Stimulated activated CD8-positive, alpha-beta memory T cell treated with anti-CD3 and anti-CD28 coated beads, Interleukin-15, amount 100 ng/mL, for 4 hours (primary cell): Measurements from ENCODE around the gene TLE4.

ENCODE experiments used
- DNase-seq, 2 donors: peaks; one replicate each; pipeline ENCODE4 v3.0.0-alpha.2; 2020; ENCODE audit warnings: low read depth in 2 of 2

The TLE4 gene

DNA sequence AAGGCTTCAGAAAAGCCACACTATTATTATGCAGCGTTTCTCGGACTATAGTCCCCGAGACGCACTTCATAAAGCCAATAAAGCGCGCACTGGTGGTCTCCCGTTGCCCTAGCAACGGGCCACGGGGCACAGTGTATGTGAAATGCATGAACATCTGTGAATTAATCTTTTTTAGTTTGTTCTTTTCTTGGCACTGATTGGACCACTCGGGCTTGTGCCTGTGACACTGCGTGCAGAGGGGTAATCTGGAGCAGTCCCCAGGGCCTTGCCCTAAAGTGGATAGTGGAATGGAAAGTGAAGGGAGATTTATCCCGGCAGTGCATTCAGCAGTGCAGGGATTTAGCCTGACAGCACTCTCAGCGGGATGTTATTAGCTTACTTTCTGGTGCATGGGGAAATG lies 92.1 kb downstream of the TLE4 start:
- no peak for DNase-seq

DNA sequence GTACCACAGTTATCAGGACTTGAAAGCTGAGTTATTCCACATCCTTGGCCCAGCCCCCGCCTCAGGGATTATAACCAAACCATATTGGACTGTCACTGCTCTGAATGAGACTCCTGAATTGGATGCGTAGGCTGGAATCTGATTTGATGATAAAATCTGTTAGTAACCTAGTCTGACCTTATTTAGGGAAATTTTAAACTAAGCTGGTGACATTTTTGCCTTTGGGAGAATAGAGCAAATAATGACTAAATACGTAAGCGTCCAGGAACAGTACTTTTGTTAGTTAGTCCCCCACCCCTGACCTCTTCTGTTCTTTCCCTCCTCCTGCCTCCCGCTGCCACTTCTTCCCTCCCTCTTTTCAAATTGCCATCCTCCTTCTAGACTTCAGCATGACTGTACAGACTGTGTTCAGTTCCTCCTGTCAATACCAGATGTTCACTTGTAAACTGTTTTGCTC lies 92.6 kb downstream of the TLE4 start:
- no peak for DNase-seq

DNA sequence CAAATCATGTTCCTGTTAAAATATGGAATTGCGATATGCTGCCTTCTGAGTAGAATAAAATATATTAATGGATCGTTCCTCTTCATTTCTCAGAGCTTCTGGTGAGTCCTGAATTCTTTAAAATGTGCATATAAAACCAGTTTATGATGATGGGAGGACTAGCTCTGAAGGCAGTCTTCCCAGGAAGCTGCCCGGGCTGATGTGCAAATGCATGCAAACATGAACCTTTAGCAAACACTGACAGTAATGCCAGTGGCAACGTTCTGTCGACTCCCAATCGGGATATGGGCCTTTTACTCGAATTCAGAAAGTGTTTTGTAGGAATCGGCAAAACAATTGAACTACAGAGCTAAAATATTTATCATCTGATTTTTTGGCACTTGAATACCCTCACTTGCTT lies 93.6 kb downstream of the TLE4 start:
- DNase-seq = no peak

DNA sequence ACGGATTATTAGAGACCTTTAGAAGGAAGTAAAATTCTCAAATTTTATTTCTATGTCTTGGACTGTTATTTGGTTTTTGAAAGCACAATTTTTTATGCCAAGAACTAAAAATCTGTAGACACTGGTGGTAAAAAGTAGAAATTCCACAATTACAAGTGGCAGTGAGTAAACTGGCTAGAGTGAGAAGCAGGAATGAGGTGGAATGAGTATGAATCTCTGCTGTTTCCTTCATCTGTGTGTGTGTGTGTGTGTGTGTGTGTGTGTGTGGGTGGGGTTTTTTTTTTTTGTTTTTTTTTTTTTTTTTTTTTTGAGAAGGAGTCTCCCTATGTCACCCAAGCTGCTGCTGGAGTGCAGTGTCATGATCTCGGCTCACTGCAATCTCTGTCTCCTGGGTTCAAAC lies 94.2 kb downstream of the TLE4 start:
- no peak for DNase-seq

DNA sequence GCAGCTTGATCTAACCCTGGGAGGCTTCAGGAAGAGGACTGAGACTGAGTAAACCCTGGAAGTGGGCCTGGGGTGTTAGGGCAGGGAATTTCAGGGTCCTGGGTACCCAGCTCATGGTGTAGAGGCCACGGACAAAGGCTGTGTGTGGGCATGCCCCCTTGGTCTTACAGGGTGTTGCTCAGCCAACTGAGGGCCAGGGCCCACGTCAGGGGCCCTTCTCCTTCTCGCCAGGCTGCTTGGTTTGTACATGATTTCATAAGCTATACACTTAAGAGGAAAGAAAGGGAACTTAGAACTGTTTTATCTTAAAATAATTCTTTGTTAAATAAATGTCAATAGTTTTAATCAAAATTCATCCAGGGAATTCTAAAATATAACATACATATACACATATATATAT lies 95.4 kb downstream of the TLE4 start:
- no peak for DNase-seq

DNA sequence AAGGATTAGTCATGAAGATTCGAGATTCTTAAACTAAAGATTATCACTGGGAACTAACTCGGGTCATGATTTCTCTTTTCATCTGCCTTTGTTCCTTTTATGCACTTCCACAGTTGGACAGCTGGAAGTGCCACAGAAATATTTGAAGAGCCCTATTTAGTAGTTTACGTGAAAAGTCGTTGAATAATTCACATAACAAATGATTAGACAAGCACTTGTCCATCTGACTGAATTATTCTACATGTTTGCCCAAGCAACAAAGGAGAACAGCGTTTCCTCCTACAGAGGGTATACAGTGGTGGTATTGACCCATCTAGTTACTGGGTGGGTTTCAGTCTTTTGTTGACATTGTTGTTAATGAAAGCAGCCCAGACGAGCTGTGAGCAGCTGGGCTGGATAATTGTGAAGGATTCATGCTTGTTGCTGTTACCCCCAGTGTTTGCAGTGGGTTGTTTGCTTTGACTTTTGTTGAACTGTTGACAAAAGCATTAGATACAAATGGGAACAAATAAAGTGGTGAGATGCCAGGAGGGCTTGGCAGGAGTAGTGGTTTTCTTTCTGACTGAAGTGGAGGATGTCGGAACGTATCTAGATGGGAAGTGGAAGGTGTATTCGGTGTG lies 96.2 kb downstream of the TLE4 start:
- DNase-seq = no peak

DNA sequence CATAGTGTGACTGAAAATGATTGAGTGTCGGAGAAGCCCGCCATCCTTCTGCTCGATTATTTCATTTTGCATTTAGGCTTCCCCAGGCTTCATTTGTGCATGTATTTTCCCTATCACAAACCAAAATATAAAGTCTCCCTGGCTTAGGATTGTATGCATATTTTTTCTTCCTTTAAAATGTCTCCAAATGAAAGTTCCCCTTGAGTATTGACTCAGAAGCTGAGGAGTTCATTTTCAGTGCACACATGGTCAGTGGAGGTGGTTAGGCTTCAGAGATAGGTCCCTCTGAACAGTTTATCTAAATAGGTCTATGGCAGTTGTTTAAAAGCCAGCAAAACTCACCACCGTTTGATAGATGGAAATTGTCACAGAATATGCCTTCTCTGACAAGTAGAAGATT lies 97.2 kb downstream of the TLE4 start:
- DNase-seq = no peak

DNA sequence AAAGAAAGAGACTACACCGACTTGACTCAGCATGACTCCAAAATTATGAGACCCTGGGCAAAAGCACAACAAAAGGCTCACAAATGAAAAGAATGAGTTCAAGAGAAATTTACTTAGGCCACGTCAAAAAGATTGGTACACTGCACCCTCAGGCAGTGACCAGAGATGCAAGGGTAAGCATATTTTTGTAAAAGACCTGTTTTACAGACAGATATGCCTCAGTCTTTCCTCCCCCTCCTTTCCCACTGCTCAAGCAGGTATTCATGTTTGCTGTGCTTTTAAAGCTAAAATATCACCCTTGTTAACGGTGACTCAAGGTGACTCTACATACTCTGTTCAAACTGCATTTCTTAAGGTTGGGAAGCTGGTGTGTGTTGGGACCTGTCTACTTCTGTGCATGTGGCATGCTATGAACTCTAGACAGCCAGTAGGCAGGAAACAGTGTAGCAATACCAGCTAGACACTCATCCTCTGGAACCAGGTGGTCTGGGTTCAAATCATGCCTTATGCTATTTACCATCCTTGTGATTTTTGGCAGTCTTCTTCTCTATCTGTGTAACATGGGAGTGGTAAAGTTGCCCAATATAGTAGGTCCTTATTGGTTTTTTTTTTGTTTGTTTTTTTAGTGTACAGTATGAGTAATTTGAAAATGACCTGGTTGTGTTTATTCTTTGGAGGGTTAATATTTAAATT lies 98.7 kb downstream of the TLE4 start:
- no peak for DNase-seq

DNA sequence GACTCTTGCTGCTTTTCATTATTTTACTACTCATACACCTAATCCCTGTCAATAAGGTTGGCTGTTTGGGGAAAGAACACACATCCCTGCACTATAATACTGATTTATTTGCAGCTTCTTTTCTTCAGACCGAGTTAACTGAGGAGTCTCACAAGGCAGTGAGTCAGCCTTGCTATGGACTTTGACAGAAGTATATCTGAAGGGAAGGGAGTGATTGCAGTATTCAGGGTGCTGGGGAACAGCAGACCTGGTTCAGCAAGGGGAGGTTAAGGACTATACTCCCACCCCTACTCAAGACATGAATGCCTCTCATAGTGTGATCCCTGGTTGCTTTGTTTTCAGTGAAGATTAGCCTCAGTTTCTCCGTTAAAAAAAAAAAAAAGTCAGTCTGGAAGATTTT lies 99.8 kb downstream of the TLE4 start:
- DNase-seq = no peak

DNA sequence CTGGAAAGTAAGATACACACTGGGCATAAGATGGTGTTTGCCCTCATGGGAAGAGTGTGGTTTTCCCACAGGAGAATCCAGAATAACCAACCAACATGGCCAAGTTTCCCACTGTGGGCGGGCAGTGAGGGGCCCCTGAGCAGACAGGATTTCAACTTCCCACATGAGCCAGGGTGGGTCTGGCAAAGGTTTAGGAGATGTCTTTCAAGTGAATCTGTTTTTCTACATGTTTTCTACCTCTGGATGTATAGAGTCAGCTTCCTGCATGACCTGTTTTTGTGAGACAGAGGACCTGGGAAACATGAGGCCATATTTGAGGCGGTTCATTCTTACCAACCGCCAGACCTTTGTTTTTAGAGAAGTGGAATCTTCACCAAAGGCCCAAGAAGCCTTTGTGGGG lies 100.5 kb downstream of the TLE4 start:
- no peak for DNase-seq

DNA sequence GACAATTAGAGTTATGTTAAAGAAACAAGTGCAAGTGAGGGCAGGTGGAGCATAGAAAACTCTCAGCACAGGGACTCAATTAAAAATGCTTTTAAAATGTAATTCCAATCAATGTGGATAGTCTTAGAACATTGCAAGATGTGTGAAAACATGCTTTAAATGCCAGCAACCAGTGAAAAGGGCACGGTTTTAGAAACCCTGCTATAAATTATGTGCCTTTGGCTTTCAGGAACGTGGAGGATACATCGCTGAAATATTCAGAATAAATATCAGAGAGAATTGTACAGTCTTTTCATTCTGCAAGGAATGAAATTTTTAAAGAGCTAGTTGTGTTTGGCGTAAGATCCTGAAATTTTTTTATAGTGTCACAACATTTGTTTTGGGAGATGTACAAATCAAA lies 101.1 kb downstream of the TLE4 start:
- no peak for DNase-seq

DNA sequence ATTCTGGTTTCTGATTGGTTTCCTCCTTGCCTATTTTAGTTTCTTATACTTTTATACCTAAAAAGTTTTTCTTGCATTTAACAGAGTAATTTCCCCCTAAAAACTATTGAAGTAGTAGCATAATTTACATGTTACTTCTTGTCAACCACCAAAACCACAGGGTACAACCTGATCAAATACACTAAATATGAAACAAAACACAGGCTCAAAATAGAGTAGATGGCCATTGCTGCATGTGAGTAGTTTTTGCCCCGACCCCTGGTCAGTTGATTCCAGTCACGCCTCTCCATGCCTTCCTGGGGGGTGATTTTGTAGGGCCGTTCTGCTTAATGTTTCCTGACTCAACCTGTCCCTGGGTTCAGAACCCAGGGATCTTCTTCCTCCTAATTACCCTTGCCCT lies 101.8 kb downstream of the TLE4 start:
- DNase-seq = no peak

DNA sequence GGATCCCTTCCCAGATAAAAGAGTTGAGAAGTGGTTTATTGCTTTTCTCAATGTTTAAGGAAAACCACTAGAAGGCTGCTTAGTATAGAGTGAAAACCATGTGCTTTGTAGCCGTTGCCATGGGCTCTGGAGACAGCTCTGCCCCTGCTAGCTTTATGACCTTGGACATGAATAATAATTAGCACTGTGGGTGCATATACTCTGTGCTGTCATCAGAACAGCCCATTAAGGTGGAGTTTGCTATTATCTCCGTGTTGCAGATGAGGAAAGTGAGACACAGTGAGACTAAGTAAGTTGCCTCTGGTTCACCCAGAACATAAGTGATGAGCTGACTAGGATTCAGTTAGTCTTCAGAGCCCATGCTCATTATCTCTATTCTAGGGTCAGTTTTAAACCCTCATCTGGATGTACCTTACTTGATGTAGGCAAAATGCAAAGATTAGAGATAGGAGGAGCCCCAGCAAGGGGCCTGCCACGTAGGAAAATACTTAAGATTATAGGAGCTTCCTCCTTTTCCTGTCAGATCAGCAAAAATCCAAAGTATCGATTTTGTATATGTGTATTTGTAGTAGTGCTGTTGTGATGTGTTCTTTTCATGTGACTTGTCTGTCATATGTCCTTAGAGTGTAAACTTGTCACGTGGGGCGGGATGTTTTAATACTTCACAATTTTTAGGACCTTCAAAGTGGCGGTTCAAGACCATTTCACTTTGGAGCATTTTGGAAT lies 102.5 kb downstream of the TLE4 start:
- no peak for DNase-seq

DNA sequence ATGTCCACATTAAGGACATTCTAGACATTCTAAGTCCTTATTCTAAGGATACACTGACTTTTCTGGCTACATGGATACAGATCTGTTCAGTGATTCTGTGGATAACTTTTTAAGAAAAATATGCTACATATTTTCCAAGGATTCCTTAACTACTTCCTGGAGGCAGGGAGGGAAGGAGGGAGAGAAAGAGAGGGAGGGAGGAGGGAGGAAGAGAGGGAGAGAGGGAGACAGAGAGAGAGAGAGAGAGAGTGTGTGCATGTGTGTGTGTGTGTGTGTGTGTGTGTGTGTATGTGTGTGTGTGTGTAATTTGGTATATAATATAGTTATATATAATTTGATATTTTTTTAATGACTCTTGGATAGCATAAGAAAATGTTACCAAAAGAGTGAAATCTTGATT lies 109.8 kb downstream of the TLE4 start:
- DNase-seq = no peak

DNA sequence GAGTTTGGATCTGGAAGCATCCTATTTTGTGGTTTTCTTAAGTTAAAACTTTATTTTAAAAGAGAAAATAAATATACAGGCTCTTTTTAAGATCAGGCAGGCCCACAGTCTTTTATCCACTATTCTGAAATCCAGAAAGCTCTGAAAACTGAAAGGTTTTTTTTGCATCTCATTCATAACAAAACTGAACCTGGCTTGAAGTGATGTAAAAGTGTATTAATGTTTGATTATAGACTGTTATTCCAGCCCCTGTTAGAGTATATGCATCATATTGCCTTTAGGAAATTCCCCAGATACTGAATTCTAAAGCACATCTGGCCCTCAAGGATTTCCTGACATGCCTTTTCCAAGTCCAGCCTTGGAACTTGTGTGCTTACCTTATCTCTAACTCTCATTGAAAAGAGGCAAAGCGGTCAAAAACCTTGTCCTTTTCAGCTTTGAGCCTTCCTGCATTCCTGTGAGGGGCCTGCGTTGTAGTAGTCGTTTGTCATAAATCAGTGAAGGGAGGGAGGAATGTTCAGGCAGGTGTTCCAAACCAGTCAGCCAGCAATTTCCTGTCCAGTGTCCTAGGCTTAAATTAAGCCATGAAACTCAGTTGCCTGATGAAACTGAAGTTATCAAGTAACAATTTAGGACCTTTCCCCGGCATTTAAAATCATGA lies 110.4 kb downstream of the TLE4 start:
- no peak for DNase-seq

DNA sequence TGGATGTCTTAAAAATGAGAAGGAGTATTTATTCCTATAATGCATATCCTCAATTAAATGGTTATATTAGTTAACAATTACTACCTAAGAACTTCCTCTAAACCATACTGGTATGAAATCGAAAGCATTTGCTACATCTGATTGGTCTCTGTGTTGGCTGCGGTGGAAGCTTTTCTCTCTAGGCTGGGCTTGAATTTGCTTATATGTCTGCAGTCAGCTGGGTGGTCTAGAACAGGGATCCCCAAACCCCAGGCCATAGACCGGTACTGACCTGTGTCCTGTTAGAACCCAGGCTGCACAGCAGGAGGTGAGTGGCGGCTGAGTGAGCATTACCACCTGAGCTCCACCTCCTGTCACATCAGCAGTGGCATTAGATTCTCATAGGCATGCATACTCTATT lies 112.3 kb downstream of the TLE4 start:
- no peak for DNase-seq

DNA sequence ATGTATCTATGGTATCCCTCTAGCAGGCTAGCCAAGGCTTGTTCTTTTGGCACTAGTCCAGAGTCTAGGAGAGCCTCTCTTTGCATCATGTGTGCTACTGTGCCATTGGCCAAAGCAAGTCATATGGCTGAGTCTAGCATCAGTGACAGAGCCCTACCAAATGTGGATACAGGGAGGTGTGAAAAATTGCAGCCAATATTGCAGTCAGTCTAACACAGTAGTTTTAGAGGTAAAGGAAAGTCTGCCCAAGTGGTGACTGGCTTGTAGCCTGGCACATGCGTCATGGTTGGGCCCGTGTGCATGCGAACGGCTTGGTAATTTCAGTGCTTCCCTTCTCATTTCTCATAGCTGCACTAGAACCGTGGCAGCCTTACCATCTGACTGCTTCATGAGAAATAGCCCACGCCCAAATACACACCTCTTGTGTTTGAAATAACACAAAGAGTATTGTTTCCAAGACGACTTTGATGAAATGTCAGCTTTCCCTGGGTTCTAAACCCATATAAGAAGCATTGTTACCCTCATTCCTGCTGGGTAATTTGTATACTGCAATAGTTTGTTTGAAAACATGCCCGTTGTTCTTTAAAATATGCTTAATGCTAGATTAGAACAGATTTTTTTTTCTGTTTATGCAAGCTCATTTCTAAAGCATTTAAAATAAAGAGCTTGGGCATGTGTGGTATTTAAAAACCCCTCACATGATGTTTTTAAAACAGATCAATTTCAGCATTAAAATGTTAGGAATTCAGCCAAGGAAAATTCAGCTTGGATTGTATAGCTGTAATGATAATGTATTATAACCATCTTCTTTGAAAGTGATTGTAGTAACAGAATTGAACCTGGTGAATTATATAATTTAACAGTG lies 113.2 kb downstream of the TLE4 start:
- no peak for DNase-seq

DNA sequence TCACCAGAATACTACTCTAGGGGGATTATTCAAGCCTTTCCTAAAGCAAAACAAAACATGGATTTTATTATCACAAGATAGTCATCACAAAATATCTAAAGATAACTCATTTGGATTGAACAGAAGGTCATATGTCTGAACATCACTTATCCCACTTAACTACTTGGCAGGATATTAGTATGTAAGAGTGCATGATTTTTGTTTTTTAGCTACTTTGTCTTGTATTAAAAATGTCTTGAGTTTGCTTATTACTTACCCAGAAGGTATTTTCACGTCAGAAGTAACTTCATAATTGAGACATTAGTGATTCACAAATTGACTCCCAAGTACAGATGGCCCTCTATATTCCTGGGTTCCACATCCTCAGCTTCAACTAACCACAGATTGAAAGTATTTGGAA lies 113.8 kb downstream of the TLE4 start:
- no peak for DNase-seq

DNA sequence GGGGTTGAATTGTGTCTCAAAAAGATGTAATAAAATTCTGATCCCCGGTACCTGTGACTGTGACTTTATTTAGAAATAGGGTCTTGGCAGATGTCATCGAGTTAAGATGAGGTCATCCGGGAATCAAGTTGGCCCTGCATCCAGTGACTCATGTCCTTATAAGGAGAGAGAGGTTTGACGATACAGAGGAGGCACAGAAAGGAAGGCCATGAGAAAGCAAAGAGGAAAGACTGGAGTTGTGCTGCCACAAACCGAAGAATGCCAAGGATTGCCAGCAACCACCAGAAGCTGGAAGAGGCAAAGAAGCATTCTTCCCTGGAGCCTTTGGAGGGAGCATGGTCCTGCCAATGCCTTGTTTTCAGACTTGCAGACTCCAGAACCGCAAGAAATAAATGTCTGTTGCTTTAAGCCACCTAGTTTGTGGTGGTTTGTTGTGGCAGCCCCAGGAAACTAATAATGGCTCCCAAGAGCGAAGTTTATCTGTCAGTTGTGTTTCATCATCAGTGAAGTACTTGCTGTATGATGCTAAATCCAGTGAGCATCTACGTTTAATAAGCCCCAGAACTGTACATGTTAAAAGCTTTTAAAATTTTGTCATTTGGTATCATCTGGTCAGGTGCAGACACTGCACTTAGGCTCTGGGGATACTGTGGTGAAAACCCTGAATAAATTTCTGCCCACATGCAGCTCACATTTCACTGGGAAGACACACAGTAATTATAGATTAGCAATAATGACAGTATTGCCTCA lies 114.8 kb downstream of the TLE4 start:
- no peak for DNase-seq

DNA sequence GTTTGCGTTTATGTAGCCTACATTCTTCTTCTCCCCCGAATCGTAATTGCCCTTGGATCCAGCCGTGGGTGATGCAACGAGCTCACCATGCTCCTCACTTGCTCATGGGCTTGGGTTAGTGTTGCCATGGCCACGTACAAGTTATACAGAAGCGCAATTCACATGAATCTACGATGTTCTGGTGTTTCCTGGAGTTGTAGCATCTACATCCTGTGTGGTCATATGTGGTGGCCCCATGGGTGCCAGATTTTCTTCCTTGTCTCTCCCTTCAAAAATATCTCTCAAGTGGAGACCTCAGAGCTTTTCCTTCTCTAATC lies 115.3 kb downstream of the TLE4 start:
- DNase-seq = no peak

DNA sequence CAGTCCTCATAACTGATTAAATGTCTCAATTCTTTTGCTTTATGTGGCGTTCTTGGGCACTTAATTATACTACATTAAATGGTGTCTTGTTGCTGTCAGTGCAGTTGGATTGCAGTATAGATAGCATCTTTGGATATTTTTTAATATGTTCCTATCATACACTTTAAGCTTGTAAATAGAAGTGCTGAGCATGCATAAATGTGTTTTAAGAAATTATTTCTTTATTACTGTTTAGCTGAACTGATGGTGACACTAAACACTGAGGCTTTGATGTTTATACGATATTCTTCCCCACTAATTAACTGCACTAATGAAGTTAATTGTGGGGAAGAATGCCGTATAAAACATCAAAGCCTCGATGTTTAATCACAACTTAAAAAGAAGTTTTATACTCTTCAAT lies 116.6 kb downstream of the TLE4 start:
- DNase-seq = no peak
